ENCODE results near the gene RBBP8. TPM values are rescaled to one million over a fixed set of nuclear protein-coding genes. Genes with fewer than 3 reads are reported as not detected.

Gene RBBP8
- total RNA-seq, 1 donor from 2014 or later: 12.7 TPM

- DNase-seq (ENCODE audit: low spot score): no peak
- intact Hi-C loops (cut with DNase I): no loop called here
- no peak for ATAC-seq
Measured at GRCh38 chr18:23043803-23044376, 110.8 kb downstream of the RBBP8 start.

- intact Hi-C loops (cut with DNase I): no loop called here
- no peak for ATAC-seq
- no peak for DNase-seq (ENCODE audit: low spot score)
Measured at GRCh38 chr18:23049698-23050373, 116.7 kb downstream of the RBBP8 start.

- peak; percentile 46 for ATAC-seq
Measured at GRCh38 chr18:23053776-23054457, 120.8 kb downstream of the RBBP8 start.

GRCh38 chr18:23054553-23054952 lies 121.4 kb downstream of the RBBP8 start:
- intact Hi-C loops (cut with DNase I): no loop called here
- ATAC-seq: no peak
- no peak for DNase-seq (ENCODE audit: low spot score)

More at GRCh38 chr18:23053776-23054457, 120.8 kb downstream of the RBBP8 start:
- no peak for DNase-seq (ENCODE audit: low spot score)
- intact Hi-C loops (cut with DNase I): no loop called here

DNA sequence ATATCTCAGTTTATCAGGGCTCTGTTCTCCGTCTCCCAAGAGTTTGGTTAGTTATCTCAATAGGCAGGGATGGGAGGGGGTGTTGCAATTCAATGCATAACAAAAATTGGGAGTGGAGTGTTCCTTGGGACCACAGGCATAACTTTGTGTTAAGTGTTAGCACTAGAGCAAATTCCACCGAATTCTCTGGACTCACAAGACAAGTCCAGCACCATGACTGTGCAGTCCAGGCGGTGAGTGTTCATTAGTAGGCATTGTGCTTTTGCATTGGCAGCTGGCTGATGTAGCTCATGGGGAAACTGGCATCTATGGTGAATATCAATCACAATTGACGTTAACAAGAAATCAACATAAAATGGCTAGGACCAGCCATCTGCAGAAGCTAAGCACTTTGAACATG lies 123.2 kb downstream of the RBBP8 start:
- DNase-seq (ENCODE audit: low spot score) (no peak), ATAC-seq (no peak)
- intact Hi-C loops (cut with DNase I): no loop called here

DNA sequence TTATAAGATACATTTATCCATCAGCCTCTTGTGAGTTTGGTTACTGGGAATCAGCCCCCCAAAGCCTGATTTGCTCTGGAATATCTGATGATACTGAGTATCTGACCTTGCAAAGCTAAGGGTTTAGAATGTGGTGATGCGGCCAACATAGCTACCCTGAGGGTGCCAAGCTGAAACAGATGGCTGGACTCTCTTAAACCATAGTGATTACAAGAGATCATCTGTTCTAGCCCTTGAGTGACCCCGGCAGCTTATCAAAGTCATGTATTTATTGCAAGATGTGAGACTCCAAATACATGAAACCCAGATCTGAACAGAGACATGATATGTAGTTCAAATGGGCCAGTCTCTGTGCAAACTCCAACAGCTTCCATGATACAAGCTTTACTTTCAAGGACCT lies 124.0 kb downstream of the RBBP8 start:
- intact Hi-C loops (cut with DNase I): no loop called here
- ATAC-seq (no peak), DNase-seq (ENCODE audit: low spot score) (no peak)

DNA sequence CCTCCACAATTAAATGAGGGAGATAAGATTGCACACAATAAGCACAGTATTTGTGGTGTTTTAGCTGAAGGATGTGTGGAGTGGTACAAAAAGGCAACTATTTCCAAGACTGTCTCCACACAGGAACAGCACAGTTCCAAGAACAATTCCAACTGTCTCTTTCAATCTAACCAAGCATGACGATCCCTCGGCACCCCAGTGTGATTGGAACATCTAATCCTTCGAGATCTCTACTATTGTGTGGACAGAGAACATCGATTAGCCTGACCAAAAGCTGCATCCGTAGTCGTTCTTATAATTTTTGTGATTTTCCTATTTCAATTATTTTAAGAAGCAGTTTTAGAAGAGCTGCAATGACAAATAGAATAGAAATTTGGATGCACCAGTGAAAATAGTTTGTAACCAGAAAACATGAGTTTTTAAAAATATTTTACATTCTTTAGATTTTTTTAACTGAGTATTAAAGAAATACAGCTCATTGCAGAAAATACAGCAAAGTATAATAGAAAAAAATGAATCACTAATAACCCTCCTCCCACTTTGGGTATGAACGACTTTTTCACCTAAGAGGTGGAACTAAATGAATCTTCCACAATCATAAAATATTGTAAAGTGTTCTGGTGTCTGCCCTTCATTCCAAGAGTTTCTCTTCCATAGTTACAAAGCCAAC lies 125.8 kb downstream of the RBBP8 start:
- intact Hi-C loops (cut with DNase I): no loop called here
- DNase-seq (ENCODE audit: low spot score) (no peak), ATAC-seq (no peak)

- ATAC-seq: no peak
- intact Hi-C loops (cut with DNase I): no loop called here
Measured at GRCh38 chr18:23059541-23060465, 126.7 kb downstream of the RBBP8 start.

DNA sequence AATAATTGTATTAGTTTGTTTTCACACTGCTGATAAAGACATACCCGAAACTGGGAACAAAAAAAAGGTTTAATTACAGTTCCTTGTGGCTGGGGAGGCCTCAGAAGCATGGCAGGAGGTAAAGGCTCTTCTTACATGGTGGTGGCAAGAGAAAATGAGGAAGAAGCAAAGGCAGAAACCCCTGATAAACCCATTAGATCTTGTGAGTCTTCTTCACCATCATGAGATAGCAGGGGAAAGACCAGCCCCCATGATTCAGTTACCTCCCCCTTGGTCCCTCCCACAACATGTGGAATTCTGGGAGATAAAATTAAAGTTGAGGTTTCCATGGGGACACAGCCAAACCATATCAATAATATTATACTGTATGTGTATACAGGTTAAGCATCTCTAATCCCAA lies 128.9 kb downstream of the RBBP8 start:
- intact Hi-C loops (cut with DNase I): no loop called here

More at GRCh38 chr18:23059541-23060465, 126.7 kb downstream of the RBBP8 start:
- no peak for DNase-seq (ENCODE audit: low spot score)

DNA sequence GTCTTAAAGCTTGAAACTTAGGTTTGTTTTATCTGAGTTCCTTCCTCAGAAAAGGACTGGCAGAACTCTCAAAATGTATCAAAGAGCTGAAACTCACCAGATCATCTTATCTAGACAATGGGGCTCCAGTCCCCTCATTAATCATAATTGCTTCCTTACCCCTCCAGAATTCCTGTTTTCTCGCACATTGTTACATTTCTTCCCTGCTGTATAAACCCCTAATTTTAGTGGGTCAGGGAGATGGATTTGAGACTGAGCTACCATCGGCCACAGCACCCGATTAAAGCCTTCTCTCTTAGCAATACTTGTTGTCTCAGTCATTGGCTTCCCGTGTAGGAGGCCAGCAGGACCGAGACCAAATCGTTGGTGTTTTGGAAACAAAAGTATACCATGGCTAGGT lies 130.4 kb downstream of the RBBP8 start:
- intact Hi-C loops (cut with DNase I): no loop called here
- no peak for DNase-seq (ENCODE audit: low spot score)

More for the DNA sequence above, 128.9 kb downstream of the RBBP8 start:
- no peak for ATAC-seq
- DNase-seq (ENCODE audit: low spot score): no peak

DNA sequence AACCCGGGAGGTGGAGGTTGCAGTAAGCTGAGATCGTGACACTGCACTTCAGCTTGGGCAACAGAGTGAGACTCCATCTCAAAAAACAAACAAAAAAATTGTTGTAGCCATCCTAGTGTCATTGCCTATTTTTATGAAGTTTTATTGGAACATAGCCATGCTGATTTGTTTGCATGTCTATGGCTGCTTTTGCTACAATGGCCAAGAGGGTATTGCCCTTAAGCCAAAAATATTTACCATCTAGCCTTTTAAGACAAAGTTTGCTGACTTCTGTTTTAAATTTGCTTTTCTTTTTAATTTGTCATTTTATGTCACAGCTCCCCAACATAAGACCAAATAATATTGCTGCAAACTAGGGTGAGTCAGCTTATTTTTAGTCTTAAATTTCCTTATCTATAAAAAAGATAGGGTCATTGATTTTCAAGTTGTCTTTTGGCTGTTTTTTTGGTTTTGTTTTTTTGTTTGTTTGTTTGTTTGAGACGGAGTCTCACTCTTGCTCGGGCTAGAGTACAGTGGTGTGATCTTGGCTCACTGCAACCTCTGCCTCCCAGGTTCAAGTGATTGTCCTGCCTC lies 132.2 kb downstream of the RBBP8 start:
- DNase-seq (ENCODE audit: low spot score) (no peak), ATAC-seq (no peak)
- intact Hi-C loops (cut with DNase I): no loop called here

More for the DNA sequence above, 130.4 kb downstream of the RBBP8 start:
- ATAC-seq: no peak

DNA sequence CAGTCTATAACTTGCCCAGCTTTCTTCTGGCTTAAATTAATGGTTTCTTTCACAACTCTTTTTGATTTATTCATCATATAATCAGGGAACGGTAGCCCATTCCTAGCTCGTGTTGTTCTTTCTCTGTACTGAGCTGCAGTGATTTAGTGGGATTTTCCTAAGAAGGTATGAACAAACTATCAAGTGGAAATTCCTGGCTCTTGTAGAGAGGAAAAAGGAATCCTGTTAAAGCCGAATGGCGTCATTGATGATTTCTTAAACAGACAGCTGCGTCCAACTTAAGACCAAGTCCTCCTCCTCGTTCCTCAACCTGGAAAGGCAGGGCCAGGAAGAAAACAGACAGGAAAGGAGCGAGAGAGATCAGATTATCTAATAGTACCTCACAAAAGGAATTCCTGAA lies 132.9 kb downstream of the RBBP8 start:
- no peak for ATAC-seq
- intact Hi-C loops (cut with DNase I): no loop called here

GRCh38 chr18:23066504-23067039 lies 133.4 kb downstream of the RBBP8 start:
- ATAC-seq (no peak), DNase-seq (ENCODE audit: low spot score) (no peak)
- intact Hi-C loops (cut with DNase I): no loop called here

More for the DNA sequence above, 132.9 kb downstream of the RBBP8 start:
- DNase-seq (ENCODE audit: low spot score): no peak

- intact Hi-C loops (cut with DNase I): no loop called here
- no peak for ATAC-seq
Measured at GRCh38 chr18:23067236-23067635, 134.1 kb downstream of the RBBP8 start.

GRCh38 chr18:23068011-23068410 lies 134.9 kb downstream of the RBBP8 start:
- intact Hi-C loops (cut with DNase I): no loop called here
- no peak for ATAC-seq
- DNase-seq (ENCODE audit: low spot score): no peak

More at GRCh38 chr18:23067236-23067635, 134.1 kb downstream of the RBBP8 start:
- DNase-seq (ENCODE audit: low spot score): no peak

GRCh38 chr18:23068570-23069310 lies 135.6 kb downstream of the RBBP8 start:
- ATAC-seq (no peak), DNase-seq (ENCODE audit: low spot score) (no peak)
- intact Hi-C loops (cut with DNase I): no loop called here

DNA sequence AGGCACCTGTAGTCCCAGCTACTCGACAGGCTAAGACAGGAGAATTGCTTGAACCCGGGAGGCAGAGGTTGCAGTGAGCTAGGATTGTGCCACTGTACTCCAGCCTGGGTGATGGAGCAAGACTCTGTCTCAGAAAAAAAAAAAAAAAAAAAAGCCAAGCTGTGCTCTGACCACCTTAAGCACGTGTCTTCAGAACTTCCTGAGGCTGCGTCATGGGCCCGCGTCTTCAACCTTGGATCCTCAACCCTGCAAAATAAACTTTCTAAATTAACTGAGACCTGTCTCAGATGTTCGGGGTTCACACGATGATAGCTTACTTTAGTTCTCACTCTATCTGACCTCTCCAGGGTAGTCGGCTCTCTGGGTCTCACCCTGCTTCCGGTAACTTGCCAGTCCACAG lies 136.4 kb downstream of the RBBP8 start:
- DNase-seq (ENCODE audit: low spot score) (no peak), ATAC-seq (no peak)
- intact Hi-C loops (cut with DNase I): no loop called here
